BLaER1 (cell line): ENCODE measurements around the gene HPD.
A peak's percentile ranks its signal among the peaks of the same experiment; 100 is the strongest.
"Not testable (repeated sequence)": the region's sequence is repeated elsewhere in the genome, so short reads cannot be mapped to it uniquely, and the experiment has no call there.

ENCODE experiments used
- H3K27ac ChIP-seq: shearing (Covaris generic); formaldehyde crosslinking; 2 replicates; pipeline ENCODE4 v1.8.1; 2022
- H3K27me3 ChIP-seq: shearing (Covaris generic); formaldehyde crosslinking; 2 replicates; pipeline ENCODE4 v1.8.1; 2022
- H3K36me3 ChIP-seq: shearing (Covaris generic); formaldehyde crosslinking; 2 replicates; pipeline ENCODE4 v1.8.1; 2022
- H3K4me1 ChIP-seq: shearing (Covaris generic); formaldehyde crosslinking; 2 replicates; pipeline ENCODE4 v1.8.1; 2022
- H3K4me2 ChIP-seq: shearing (Covaris generic); formaldehyde crosslinking; 2 replicates; pipeline ENCODE4 v1.8.1; 2022
- H3K4me3 ChIP-seq: shearing (Covaris generic); formaldehyde crosslinking; 2 replicates; pipeline ENCODE4 v1.8.1; 2022
- H3K9ac ChIP-seq: shearing (Covaris generic); formaldehyde crosslinking; 2 replicates; pipeline ENCODE4 v1.8.1; 2022
- H3K9me3 ChIP-seq: shearing (Covaris generic); formaldehyde crosslinking; 2 replicates; pipeline ENCODE4 v1.8.1; 2022
- H4K20me1 ChIP-seq: shearing (Covaris generic); formaldehyde crosslinking; 2 replicates; pipeline ENCODE4 v1.8.1; 2022
- Cebpa-rat ChIP-seq: shearing (Covaris generic); IDR thresholded peaks from 2 replicates; pipeline ENCODE4 v1.8.1; 2022

Gene HPD

GRCh38 chr12:121858662-121859572 lies at the start of gene HPD:
TSS of gene HPD (minus strand) at chr12:121858859. CDS start at chr12:121858823, 36 bp downstream.
- Histone ChIP-seq H3K4me1 (peaks cover 33% of the 10 kb centered on the region), H3K9ac (no peak within 1 kb of the TSS), H3K36me3 (no peaks in the 10 kb centered on the region), H3K27ac (no peak within 1 kb of the TSS), H3K27me3 (no peaks in the 10 kb centered on the region), H3K4me2 (no peak within 1 kb of the TSS), H4K20me1 (no peaks in the 10 kb centered on the region), H3K9me3 (no peaks in the 10 kb centered on the region), H3K4me3 (no peak within 1 kb of the TSS)
- no peak for TF ChIP-seq Cebpa-rat

GRCh38 chr12:121905746-121906145 lies 47.1 kb upstream of the HPD start:
- H3K9me3 ChIP-seq, result no peaks in the 10 kb centered on the region
- no peaks in the 10 kb centered on the region for H3K27me3 ChIP-seq
- H3K4me3 ChIP-seq, result no peak overlapping the region
- H3K4me1 ChIP-seq, result no peaks in the 10 kb centered on the region
- peaks cover 98% of the 10 kb centered on the region for H3K36me3 ChIP-seq
- no peak overlapping the region for H3K9ac ChIP-seq
- no peaks in the 10 kb centered on the region for H4K20me1 ChIP-seq
- H3K27ac ChIP-seq, result no peak overlapping the region
- no peak overlapping the region for H3K4me2 ChIP-seq
- no peak for TF ChIP-seq Cebpa-rat

GRCh38 chr12:121903202-121903601 lies 44.5 kb upstream of the HPD start:
- Histone ChIP-seq H3K36me3 (peaks cover 98% of the 10 kb centered on the region), H3K27ac (no peak overlapping the region), H3K9me3 (no peaks in the 10 kb centered on the region), H3K4me3 (no peak overlapping the region), H3K9ac (no peak overlapping the region), H3K27me3 (no peaks in the 10 kb centered on the region), H4K20me1 (0 out of 2 replicates have a peak, but pooled peaks cover 10% of the 10 kb centered on the region), H3K4me2 (no peak overlapping the region), H3K4me1 (no peaks in the 10 kb centered on the region)
- TF ChIP-seq Cebpa-rat, result no peak

GRCh38 chr12:121899590-121899989 lies 40.9 kb upstream of the HPD start:
- 0 out of 2 replicates have a peak overlapping the region, but pooled peaks have one; percentile 6 for H3K9ac ChIP-seq

GRCh38 chr12:121898287-121898686 lies 39.6 kb upstream of the HPD start:
- Histone ChIP-seq H3K27ac (no peak overlapping the region), H3K4me3 (no peak overlapping the region), H3K4me2 (no peak overlapping the region), H3K9me3 (no peaks in the 10 kb centered on the region), H3K36me3 (peaks cover 89% of the 10 kb centered on the region), H3K4me1 (peaks cover 14% of the 10 kb centered on the region), H3K9ac (no peak overlapping the region), H3K27me3 (no peaks in the 10 kb centered on the region), H4K20me1 (peaks cover 35% of the 10 kb centered on the region)
- TF ChIP-seq Cebpa-rat, result no peak

More at GRCh38 chr12:121899590-121899989, 40.9 kb upstream of the HPD start:
- Histone ChIP-seq H3K36me3 (peaks cover 96% of the 10 kb centered on the region), H3K4me3 (no peak overlapping the region), H3K4me2 (no peak overlapping the region), H3K27ac (no peak overlapping the region), H4K20me1 (peaks cover 22% of the 10 kb centered on the region), H3K27me3 (no peaks in the 10 kb centered on the region), H3K4me1 (peaks cover under 1% of the 10 kb centered on the region), H3K9me3 (no peaks in the 10 kb centered on the region)
- TF ChIP-seq Cebpa-rat, result no peak

GRCh38 chr12:121894633-121895032 lies 36.0 kb upstream of the HPD start:
- Histone ChIP-seq H3K9me3 (no peaks in the 10 kb centered on the region), H3K27me3 (no peaks in the 10 kb centered on the region), H3K27ac (0 out of 2 replicates have a peak overlapping the region, but pooled peaks have one; percentile 54), H3K4me1 (peaks cover 30% of the 10 kb centered on the region), H3K4me3 (no peak overlapping the region), H3K36me3 (peaks cover 80% of the 10 kb centered on the region), H3K4me2 (peak overlapping the region; percentile 66), H4K20me1 (peaks cover 44% of the 10 kb centered on the region), H3K9ac (0 out of 2 replicates have a peak overlapping the region, but pooled peaks have one; percentile 60)
- TF ChIP-seq Cebpa-rat, result no peak

GRCh38 chr12:121893961-121894460 lies 35.4 kb upstream of the HPD start:
- H3K4me1 ChIP-seq, result peaks cover 35% of the 10 kb centered on the region
- no peaks in the 10 kb centered on the region for H3K9me3 ChIP-seq
- 0 out of 2 replicates have a peak overlapping the region, but pooled peaks have one; percentile 54 for H3K27ac ChIP-seq
- TF ChIP-seq Cebpa-rat, result no peak
- peaks cover 43% of the 10 kb centered on the region for H4K20me1 ChIP-seq
- no peaks in the 10 kb centered on the region for H3K27me3 ChIP-seq
- no peak overlapping the region for H3K4me3 ChIP-seq
- peak overlapping the region; percentile 60; the same call in 1 of the 2 replicates for H3K9ac ChIP-seq
- H3K36me3 ChIP-seq, result peaks cover 74% of the 10 kb centered on the region
- H3K4me2 ChIP-seq, result peak overlapping the region; percentile 66

GRCh38 chr12:121892673-121893561 lies 34.3 kb upstream of the HPD start:
- Histone ChIP-seq H3K9me3 (no peaks in the 10 kb centered on the region), H4K20me1 (peaks cover 42% of the 10 kb centered on the region), H3K4me1 (peaks cover 39% of the 10 kb centered on the region), H3K27me3 (no peaks in the 10 kb centered on the region), H3K36me3 (peaks cover 63% of the 10 kb centered on the region), H3K27ac (peak overlapping the region; percentile 18; the same call in 1 of the 2 replicates), H3K4me2 (peak overlapping the region; percentile 66), H3K9ac (peak overlapping the region; percentile 60), H3K4me3 (no peak overlapping the region)
- no peak for TF ChIP-seq Cebpa-rat

- H4K20me1 ChIP-seq, result peaks cover 30% of the 10 kb centered on the region
- not testable (repeated sequence) for H3K9me3 ChIP-seq, H3K27me3 ChIP-seq
- peaks cover 34% of the 10 kb centered on the region for H3K36me3 ChIP-seq
- H3K27ac ChIP-seq, result peak overlapping the region; percentile 89
- H3K4me2 ChIP-seq, result peak overlapping the region; percentile 95
- peaks cover 42% of the 10 kb centered on the region for H3K4me1 ChIP-seq
- H3K4me3 ChIP-seq, result peak overlapping the region; percentile 73
- H3K9ac ChIP-seq, result peak overlapping the region; percentile 85
Measured at GRCh38 chr12:121889661-121890060, 31.0 kb upstream of the HPD start.
